ENCODE measurements around the gene CACNA1D.

Gene CACNA1D

GRCh38 chr3:53750253-53751210 lies 256.1 kb downstream of the CACNA1D start:
- DNase-seq (ENCODE audit: low read depth): no peak

DNA sequence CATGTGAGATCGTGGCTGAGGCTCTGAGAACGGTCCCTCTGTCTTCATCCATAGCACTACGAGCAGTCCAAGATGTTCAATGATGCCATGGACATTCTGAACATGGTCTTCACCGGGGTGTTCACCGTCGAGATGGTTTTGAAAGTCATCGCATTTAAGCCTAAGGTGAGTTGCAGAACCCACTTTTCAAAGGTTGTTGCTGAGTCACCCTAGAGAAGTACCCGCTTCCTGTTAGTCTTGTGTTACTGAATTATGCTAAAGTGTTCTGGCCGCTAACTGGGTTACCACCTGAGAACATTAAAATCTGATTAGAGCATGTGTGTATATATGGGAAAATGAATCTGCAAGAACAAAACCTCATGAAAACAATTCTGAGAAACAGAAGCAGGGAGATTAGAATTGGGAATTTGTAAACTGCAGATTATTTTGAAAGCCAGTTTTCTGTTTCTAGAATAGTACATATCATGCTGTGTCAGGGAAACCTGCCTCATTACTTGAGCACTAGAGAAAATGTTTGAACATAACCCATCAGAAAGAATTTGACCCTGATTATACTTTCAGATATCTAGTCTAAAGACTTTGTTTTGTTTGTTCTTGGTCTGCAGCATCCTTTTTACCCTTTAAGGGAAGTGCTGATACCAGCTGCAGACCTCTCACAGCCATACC lies 259.2 kb downstream of the CACNA1D start:
- no peak for DNase-seq (ENCODE audit: low read depth)

DNA sequence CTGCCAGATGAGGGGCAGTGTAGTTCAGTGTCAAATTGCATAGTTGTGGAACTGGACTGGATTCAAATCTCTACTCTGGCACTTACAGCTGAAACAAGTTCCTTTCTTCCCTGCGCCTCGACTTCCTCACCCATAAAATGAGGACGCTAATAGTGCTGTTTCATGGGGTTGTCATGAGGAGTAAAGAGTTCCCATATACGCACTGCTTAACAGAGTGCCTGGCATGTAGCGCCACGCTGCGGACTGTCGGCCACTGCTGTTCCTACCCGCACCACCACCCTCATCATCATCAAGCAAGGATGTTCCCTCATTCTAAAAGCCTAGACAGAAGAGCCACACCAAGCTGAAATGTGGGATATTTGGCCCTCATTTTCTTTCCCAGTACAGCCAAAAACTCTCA lies 259.9 kb downstream of the CACNA1D start:
- no peak for DNase-seq (ENCODE audit: low read depth)

GRCh38 chr3:53758846-53759245 lies 264.4 kb downstream of the CACNA1D start:
- no peak for DNase-seq (ENCODE audit: low read depth)

DNA sequence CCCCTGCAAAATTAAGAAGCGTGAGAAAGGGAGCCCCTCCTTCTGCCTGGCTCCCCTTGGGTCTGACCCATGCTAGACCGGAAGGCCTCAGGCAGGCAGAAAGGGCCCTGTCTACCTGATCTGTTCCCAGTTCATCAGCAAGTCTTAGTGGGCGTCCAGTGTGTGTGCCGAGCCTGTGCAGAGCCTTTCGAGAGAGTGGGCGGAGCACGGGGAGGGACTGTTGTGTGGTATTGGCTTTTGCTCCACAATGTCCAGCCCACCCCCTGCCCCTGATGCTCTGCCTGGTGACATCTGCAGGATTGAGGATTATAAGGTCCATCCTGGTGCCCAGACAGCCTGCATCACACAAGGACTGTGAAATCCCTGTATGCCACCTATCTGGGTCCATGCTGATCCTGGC lies 268.9 kb downstream of the CACNA1D start:
- DNase-seq (ENCODE audit: low read depth): no peak

- DNase-seq (ENCODE audit: low read depth): no peak
Measured at GRCh38 chr3:53764026-53764775, 269.8 kb downstream of the CACNA1D start.

- no peak for DNase-seq (ENCODE audit: low read depth)
Measured at GRCh38 chr3:53765753-53766152, 271.3 kb downstream of the CACNA1D start.

- DNase-seq (ENCODE audit: low read depth): no peak
Measured at GRCh38 chr3:53766706-53767105, 272.3 kb downstream of the CACNA1D start.

DNA sequence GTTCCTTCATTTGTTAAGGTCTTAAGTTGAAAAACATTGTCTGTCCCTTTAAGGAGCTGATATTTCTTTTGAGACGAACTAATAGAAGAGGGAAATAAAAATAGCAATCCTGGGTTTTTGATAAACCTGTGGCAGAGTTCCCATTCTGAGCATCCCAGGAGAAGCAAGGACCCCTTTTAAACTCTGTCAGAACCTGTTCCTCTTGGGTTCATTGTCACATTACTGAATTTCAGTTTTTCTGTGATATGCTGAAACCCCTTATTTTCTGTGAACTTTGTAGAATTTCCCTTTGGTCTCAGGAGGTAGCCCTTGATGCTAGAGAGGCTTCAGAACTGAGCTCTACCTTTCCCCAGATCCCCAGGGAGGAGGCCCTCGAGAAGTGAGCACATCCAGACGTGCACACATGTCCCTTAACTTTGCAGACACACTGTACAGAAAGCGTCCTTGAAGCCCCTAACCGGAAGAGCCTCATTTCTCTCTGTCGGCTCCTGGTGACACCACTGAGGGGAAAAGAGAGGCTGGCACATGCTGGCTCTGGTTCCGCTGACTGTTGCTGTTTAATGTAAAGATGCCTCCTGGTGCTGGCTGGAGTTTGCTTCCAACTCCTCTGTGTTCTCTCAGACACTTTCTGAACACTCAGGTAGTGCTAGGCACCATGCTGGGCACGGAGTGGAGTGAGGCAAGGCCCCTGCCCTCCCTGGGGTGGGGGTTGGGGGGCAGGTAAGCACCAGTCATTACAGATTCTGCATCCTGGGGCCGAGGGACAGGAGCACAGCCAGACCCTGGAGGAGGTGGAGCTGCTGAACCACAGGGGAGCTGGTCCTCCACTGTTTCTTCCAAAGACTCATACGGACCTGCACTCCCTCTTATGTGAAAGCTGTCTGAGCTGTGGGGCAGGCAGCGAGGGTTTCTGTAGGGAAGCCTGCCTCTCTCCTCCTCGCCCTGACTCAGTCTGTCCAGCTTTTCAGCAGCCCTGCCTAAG lies 274.4 kb downstream of the CACNA1D start:
- DNase-seq (ENCODE audit: low read depth): no peak

DNA sequence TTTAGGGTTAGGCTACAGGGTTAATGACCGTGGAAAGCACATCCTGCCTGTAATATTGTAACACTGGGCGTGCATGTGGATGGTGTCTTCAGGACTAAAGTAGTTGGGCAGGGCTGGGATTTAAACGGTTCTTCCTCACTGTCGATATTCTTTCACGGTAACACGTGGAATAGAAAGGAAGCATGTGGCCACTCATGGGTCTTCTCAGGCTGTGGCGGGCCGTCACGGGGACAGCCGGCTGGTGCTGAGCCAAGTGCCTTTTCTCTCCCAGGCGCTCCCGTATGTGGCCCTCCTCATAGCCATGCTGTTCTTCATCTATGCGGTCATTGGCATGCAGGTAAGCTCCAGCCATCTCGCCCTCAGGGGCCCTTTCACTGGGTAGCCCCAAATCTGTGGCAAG lies 278.2 kb downstream of the CACNA1D start:
- no peak for DNase-seq (ENCODE audit: low read depth)

- no peak for DNase-seq (ENCODE audit: low read depth)
Measured at GRCh38 chr3:53773021-53773436, 278.6 kb downstream of the CACNA1D start.

GRCh38 chr3:53773611-53774368 lies 279.4 kb downstream of the CACNA1D start:
- DNase-seq (ENCODE audit: low read depth): no peak

DNA sequence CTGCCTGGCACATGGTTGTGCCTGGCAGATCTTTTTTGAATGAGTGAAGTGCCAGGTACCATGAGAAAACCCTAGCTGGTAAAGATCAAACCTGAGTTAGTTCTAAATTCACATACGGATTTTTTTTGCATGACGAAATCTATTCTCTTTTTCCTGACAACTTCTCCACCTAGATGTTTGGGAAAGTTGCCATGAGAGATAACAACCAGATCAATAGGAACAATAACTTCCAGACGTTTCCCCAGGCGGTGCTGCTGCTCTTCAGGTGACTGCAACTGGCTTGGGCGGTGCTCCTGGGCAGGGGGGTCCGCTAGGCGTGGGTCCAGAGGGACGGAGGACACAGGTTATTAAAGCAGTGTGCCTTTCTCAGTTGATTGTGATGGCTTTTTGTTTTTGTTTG lies 280.0 kb downstream of the CACNA1D start:
- DNase-seq (ENCODE audit: low read depth): no peak

DNA sequence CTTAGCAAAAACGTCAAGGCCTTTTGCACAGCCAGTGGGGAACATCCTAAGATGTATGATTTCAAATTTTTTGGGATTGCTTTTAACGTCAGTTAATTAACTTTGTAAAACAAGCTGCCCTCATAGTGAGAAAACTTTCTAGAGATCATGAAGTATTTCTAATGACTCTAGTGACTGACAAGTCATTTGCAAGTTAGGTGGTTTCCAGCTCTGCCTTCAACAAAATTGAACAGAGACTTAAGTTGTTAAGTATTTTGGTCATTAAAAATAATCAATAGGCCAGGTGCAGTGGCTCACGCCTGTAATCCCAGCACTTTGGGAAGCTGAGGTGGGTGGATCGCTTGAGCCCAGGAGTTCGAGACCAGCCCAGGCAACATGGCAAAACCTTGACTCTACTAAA lies 280.6 kb downstream of the CACNA1D start:
- no peak for DNase-seq (ENCODE audit: low read depth)

- DNase-seq (ENCODE audit: low read depth): no peak
Measured at GRCh38 chr3:53775834-53776251, 281.4 kb downstream of the CACNA1D start.

DNA sequence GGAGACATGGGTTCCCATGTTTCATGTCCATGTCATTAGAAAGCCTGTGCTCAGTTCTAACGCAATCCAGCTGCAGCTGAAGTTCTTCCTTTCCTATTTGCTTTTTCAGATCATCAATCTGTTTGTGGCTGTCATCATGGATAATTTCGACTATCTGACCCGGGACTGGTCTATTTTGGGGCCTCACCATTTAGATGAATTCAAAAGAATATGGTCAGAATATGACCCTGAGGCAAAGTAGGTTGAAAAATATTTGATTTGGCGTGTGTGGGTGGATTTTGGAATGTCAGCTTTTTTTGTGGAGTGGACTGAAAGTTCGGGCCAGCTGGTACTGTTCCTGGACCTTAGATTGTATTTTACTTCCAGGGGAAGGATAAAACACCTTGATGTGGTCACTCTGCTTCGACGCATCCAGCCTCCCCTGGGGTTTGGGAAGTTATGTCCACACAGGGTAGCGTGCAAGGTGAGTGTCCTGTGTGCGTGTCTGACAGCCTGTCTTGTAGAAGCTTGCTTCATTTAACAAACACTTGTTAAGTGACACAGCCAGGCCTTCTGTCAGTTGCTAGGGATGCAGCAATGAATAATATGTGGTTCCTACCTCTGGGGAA lies 282.2 kb downstream of the CACNA1D start:
- DNase-seq (ENCODE audit: low read depth): no peak

GRCh38 chr3:53777468-53777867 lies 283.1 kb downstream of the CACNA1D start:
- DNase-seq (ENCODE audit: low read depth): no peak

DNA sequence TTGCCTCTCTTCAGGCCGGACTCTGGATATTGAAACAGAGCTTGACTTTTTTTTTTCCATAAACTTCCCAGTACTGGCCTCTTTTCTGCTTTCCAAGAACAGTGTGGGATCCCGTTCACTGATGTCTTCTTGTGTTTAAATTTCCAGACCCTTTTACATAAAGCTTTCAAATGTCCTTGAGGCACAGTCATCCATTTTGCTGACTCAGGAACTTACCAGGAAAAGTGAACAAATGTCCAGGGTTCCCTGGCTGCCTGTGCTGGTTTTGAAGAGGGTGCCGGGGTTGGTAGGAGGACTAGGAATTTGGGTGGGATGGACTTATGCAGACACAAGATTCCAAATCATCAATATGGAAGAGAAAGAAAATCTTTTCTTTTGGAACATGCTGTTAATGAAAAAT lies 283.7 kb downstream of the CACNA1D start:
- no peak for DNase-seq (ENCODE audit: low read depth)

DNA sequence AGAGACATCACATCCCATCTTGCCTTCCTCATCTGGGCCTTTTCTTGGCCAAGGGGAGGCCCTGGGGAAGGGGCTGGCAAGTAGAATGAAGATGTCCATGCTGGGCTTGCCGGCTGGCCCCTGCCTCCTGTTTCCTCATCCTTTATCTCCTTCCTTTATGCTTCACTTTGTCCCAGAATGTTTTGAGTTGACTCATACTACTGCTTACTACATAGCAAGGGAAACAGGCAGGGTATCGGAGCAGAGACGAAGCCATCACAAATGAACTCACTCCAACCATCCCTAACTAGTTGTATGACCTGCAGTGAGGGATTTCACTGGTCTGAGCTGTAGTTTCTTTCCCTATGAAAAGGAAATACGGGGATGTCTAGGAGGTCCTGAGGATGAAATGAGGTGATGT lies 285.8 kb downstream of the CACNA1D start:
- DNase-seq (ENCODE audit: low read depth): no peak

GRCh38 chr3:53780806-53781205 lies 286.4 kb downstream of the CACNA1D start:
- no peak for DNase-seq (ENCODE audit: low read depth)
